Activated CD8-positive, alpha-beta memory T cell treated with anti-CD3 and anti-CD28 coated beads, Interleukin-2, amount 10 ng/mL, durations not matched to agents 7 days and 5 days (primary cell): ENCODE data around the gene NET1. TPM values are rescaled to one million over a fixed set of nuclear protein-coding genes. Genes with fewer than 3 reads are reported as not detected.
"Not testable (repeated sequence)": the region's sequence is repeated elsewhere in the genome, so short reads cannot be mapped to it uniquely, and the experiment has no call there.

Source experiments
- ATAC-seq: fragments of 150-1000 bp; cut with Tn5 transposase; one replicate; pipeline ENCODE4 v1.10.0; 2021; ENCODE audit warnings: moderate library complexity
- CTCF ChIA-PET: fragments of 350-600 bp; sonication (Branson Sonifier 250); formaldehyde crosslinking; loops from one replicate; lab custom pipeline; 2021; ENCODE audit warnings: antibody characterized with exemption; lab: Charles Lee
- DNase-seq: peaks from one replicate; pipeline ENCODE4 v3.0.0-alpha.2; 2020
- H3K27ac Mint-ChIP-seq: one replicate; pipeline ENCODE4 v1.8.0; 2021; ENCODE audit warnings: mild to moderate bottlenecking, mixed read lengths
- H3K27me3 Mint-ChIP-seq: one replicate; pipeline ENCODE4 v1.8.0; 2021; ENCODE audit warnings: mixed read lengths
- H3K36me3 Mint-ChIP-seq: one replicate; pipeline ENCODE4 v1.8.0; 2021; ENCODE audit warnings: mild to moderate bottlenecking, mixed read lengths
- H3K4me1 Mint-ChIP-seq: one replicate; pipeline ENCODE4 v1.8.0; 2021; ENCODE audit warnings: mixed read lengths
- H3K4me3 Mint-ChIP-seq: one replicate; pipeline ENCODE4 v1.8.0; 2021; ENCODE audit warnings: mild to moderate bottlenecking, moderate library complexity, mixed read lengths
- H3K9me3 Mint-ChIP-seq: one replicate; pipeline ENCODE4 v1.8.0; 2022; ENCODE audit warnings: low read depth, mixed read lengths
- total RNA-seq, 2 experiments: library from RNA; stranded (reverse); gene quantifications; one replicate each; pipeline ENCODE4 v1.2.3, GENCODE V29; 2021

The NET1 gene
- total RNA-seq, 2 experiments from 2014 or later, result 36.3 to 48.8 TPM

DNA sequence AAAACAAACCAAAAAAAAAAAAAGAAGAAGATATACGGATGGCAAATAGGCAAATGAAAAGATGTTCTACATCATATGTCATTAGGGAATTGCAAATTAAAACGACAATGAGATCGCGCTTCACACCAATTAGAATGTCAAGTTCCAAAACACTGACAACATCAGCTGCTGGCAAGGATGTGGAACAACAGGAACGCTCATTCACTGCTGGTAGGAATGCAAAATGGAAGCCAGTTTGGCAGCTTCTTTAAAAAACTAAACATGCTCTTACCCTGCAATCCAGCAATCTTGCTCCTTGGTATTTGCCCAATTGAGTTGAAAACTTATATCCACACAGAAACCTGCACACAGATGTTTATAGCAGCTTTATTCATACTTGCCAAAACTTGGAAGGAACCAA, 52.2 kb downstream of the NET1 start:
- H3K4me1 Mint-ChIP-seq, result no peaks in the 10 kb centered on the region
- peaks cover 3% of the 10 kb centered on the region for H3K36me3 Mint-ChIP-seq
- DNase-seq, result no peak
- peaks cover 3% of the 10 kb centered on the region for H3K9me3 Mint-ChIP-seq
- no peaks in the 10 kb centered on the region for H3K27me3 Mint-ChIP-seq
- CTCF ChIA-PET, result interaction anchor here (0.8 to 1.1 kb wide), 2 partner anchors 10 to 158 kb away, joined by 3 read pairs; no protein-coding TSS in a partner anchor
- H3K27ac Mint-ChIP-seq, result no peak overlapping the region
- H3K4me3 Mint-ChIP-seq, result no peak overlapping the region
- no peak for ATAC-seq

DNA sequence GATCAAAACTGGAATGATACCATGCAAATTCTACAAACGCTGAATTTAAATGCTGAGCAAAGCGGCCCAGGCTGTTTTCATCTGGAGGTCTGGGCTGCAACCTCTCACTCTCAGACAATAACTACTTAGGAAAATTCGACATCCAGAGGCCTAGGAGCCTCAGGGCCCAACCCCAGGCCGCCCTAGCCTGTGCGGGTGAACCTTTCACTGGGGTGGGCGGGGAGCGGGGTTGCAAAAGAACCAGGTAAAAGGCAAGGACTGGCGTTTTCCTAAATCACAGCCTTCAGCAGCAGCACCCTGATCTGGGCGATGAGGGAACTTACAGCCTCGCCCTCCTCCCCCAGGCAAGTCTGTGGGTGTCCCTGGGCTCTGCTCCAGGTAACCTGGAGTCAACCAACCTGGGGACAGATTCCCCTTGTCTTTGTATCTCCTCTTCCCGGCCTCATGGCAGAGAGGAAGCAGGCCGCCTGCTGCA, 53.7 kb downstream of the NET1 start:
- no peak for ATAC-seq

GRCh38 chr10:5466451-5467206, 54.3 kb downstream of the NET1 start:
- Mint-ChIP-seq H3K36me3 (peaks cover 1% of the 10 kb centered on the region), H3K9me3 (peaks cover 3% of the 10 kb centered on the region), H3K4me1 (no peaks in the 10 kb centered on the region), H3K27ac (no peak overlapping the region), H3K4me3 (no peak overlapping the region), H3K27me3 (peaks cover 4% of the 10 kb centered on the region)
- no peak for ATAC-seq
- DNase-seq, result no peak
- CTCF ChIA-PET, result no interaction called here

More for the DNA sequence above, 53.7 kb downstream of the NET1 start:
- H3K27ac Mint-ChIP-seq, result no peak overlapping the region
- peaks cover under 1% of the 10 kb centered on the region for H3K27me3 Mint-ChIP-seq
- CTCF ChIA-PET, result no interaction called here
- no peaks in the 10 kb centered on the region for H3K4me1 Mint-ChIP-seq
- H3K4me3 Mint-ChIP-seq, result no peak overlapping the region
- DNase-seq, result no peak
- H3K36me3 Mint-ChIP-seq, result peaks cover 3% of the 10 kb centered on the region
- H3K9me3 Mint-ChIP-seq, result peaks cover 3% of the 10 kb centered on the region

- no peak for DNase-seq
- Mint-ChIP-seq H3K9me3 (peaks cover 3% of the 10 kb centered on the region), H3K27me3 (peaks cover 6% of the 10 kb centered on the region), H3K4me1 (no peaks in the 10 kb centered on the region), H3K36me3 (peaks cover 1% of the 10 kb centered on the region), H3K4me3 (no peak overlapping the region), H3K27ac (no peak overlapping the region)
- CTCF ChIA-PET, result no interaction called here
- no peak for ATAC-seq
These were observed 54.8 kb downstream of the NET1 start for GRCh38 chr10:5467207-5467535.

- H3K36me3 Mint-ChIP-seq, result peaks cover 1% of the 10 kb centered on the region
- H3K4me3 Mint-ChIP-seq, result no peak overlapping the region
- H3K4me1 Mint-ChIP-seq, result no peaks in the 10 kb centered on the region
- DNase-seq (no peak), ATAC-seq (no peak)
- H3K9me3 Mint-ChIP-seq, result peaks cover 3% of the 10 kb centered on the region
- peaks cover 6% of the 10 kb centered on the region for H3K27me3 Mint-ChIP-seq
- CTCF ChIA-PET, result no interaction called here
- H3K27ac Mint-ChIP-seq, result no peak overlapping the region
These were observed 55.4 kb downstream of the NET1 start for GRCh38 chr10:5467634-5468255.

DNA sequence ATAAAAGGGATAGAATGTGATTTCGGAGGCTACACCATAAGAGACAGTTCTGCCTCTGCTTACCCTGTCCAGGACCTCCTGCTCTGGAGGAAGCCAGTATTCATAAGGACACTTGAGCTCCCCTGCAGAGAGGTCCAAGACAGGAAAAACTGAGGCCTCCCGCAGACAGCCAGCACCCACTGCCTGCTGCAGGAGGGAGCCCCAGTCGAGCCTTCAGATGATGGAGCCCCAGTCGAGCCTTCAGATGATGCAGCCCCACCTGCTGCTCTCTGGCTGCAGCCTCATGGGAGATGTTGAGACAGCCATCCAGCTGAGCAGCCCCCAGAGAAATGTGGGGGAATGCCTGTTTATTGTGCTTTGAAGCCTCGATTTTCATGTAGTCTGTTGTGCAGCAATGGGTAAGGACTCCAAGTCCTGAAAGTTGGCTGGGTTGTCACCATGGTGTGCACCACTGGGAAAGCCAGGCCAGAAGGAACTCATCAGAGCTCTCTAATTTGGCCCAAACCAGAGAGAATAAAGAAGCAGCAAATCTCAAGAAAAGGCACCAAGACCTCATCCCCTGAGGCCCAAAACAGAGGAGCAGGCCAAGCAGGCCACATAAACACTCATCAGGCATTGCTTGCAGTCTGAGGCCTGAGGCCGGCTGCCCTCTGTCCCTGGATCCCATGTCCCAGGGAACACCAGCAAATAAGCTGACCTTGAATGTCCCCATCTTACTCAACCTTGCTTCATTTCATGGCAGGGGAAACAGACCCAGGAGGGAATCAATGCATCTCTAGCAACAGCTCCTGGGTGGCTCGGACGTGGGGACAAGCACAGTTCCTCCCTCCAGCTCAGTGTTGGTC, 56.1 kb downstream of the NET1 start:
- Mint-ChIP-seq H3K4me3 (no peak overlapping the region), H3K27ac (no peak overlapping the region), H3K27me3 (peaks cover 6% of the 10 kb centered on the region), H3K36me3 (peaks cover 1% of the 10 kb centered on the region), H3K9me3 (peaks cover 3% of the 10 kb centered on the region), H3K4me1 (no peaks in the 10 kb centered on the region)
- CTCF ChIA-PET, result no interaction called here
- ATAC-seq (no peak), DNase-seq (no peak)

GRCh38 chr10:5469353-5470061, 57.1 kb downstream of the NET1 start:
- no peak overlapping the region for H3K4me3 Mint-ChIP-seq
- CTCF ChIA-PET, result no interaction called here

GRCh38 chr10:5470062-5470751, 57.9 kb downstream of the NET1 start:
- Mint-ChIP-seq H3K9me3 (peaks cover 3% of the 10 kb centered on the region), H3K36me3 (peaks cover 1% of the 10 kb centered on the region), H3K4me3 (no peak overlapping the region), H3K4me1 (no peaks in the 10 kb centered on the region), H3K27ac (no peak overlapping the region), H3K27me3 (peaks cover 6% of the 10 kb centered on the region)
- no peak for ATAC-seq
- CTCF ChIA-PET, result no interaction called here
- no peak for DNase-seq

More at GRCh38 chr10:5469353-5470061, 57.1 kb downstream of the NET1 start:
- Mint-ChIP-seq H3K36me3 (peaks cover 1% of the 10 kb centered on the region), H3K27ac (no peak overlapping the region), H3K4me1 (no peaks in the 10 kb centered on the region), H3K27me3 (peaks cover 6% of the 10 kb centered on the region), H3K9me3 (peaks cover 3% of the 10 kb centered on the region)
- DNase-seq, result no peak
- ATAC-seq, result no peak

GRCh38 chr10:5474642-5475041, 62.3 kb downstream of the NET1 start:
- ATAC-seq, H3K27ac Mint-ChIP-seq, H3K27me3 Mint-ChIP-seq, H3K9me3 Mint-ChIP-seq, H3K36me3 Mint-ChIP-seq, H3K4me1 Mint-ChIP-seq, CTCF ChIA-PET, H3K4me3 Mint-ChIP-seq: not testable (repeated sequence)
- peak; percentile 15 for DNase-seq

DNA sequence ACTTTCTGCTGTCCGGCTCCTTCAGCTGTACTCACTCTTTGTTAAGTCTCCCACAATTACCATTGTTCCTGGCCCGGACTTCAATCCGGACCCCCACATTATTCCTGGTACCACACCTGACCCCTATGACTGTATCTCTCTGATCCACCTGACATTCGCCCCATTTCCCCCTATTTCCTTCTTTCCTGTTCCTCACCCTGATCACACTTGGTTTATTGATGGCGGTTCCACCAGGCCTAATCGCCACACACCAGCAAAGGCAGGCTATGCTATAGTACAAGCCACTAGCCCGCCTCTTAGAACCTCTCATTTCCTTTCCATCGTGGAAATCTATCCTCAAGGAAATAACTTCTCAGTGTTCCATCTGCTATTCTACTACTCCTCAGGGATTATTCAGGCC, 62.7 kb downstream of the NET1 start:
- H3K27ac Mint-ChIP-seq, DNase-seq, H3K9me3 Mint-ChIP-seq, H3K4me3 Mint-ChIP-seq, ATAC-seq, H3K4me1 Mint-ChIP-seq, CTCF ChIA-PET, H3K36me3 Mint-ChIP-seq, H3K27me3 Mint-ChIP-seq: not testable (repeated sequence)

DNA sequence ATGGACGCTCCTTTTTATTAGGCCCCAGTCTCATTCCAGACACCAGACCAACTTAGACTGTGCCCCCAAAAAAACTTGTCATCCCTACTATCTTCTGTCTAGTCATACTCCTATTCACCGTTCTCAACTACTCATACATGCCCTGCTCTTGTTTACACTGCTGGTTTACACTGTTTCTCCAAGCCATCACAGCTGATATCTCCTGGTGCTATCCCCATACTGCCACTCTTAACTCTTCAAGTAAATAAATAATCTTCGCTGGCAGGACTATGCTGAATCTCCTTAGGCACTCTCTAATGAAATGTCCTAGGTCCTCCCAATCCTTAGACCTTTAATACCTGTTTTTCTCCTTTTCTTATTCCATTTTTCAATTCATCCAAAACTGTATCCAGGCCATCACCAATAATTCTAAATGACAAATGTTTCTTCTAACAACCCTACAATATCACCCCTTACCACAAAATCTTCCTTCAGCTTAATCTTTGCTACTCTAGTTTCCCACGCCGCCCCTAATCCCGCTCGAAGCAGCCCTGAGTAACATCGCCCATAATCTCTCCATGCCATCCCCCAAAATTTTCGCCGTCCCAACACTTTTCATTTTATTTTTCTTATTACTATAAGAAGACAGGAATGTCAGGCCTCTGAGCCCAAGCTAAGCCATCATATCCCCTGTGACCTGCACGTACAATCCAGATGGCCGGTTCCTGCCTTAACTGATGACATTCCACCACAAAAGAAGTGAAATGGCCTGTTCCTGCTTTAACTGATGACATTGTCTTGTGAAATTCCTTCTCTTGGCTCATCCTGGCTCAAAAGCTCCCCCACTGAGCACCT, 63.8 kb downstream of the NET1 start:
- H3K27ac Mint-ChIP-seq, H3K9me3 Mint-ChIP-seq, DNase-seq, ATAC-seq, H3K27me3 Mint-ChIP-seq, H3K36me3 Mint-ChIP-seq, H3K4me1 Mint-ChIP-seq, CTCF ChIA-PET, H3K4me3 Mint-ChIP-seq: not testable (repeated sequence)

DNA sequence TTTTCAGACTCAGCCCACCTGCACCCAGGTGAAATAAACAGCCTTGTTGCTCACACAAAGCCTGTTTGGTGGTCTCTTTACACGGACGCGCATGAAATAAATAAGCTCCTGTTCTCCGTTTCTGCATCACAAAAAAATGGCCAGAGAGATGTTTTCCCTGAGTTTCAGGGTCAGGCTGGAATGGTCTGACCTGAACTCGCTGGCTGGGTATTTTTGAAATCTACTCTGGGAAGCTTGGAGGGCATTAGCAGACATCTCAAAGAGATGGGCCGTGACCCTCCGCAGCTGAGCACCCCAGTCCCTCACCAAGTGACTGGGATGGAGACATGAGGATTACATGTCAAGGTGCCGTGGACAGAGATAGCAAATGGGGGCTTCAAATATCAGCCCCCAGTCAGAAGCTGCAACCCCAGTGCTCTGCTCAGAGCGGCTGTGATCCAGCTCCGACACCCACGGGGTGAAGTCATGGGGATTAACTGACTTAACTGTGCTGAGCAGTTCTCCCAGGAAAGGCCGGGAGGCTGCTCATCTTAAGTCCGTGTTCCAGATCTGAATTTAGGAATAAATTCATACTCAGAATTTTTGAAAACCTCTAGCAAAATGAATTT, 64.7 kb downstream of the NET1 start:
- no peaks in the 10 kb centered on the region for H3K36me3 Mint-ChIP-seq
- H3K9me3 Mint-ChIP-seq, result no peaks in the 10 kb centered on the region
- peaks cover 6% of the 10 kb centered on the region for H3K4me1 Mint-ChIP-seq
- no peak overlapping the region for H3K27ac Mint-ChIP-seq
- peaks cover 3% of the 10 kb centered on the region for H3K27me3 Mint-ChIP-seq
- ATAC-seq (no peak), DNase-seq (no peak)
- CTCF ChIA-PET, result no interaction called here
- H3K4me3 Mint-ChIP-seq, result no peak overlapping the region
